GM12801 (cell line): ENCODE data around the gene CD14.

Experiments used
- CTCF ChIP-seq: IDR thresholded peaks from one replicate; pipeline ENCODE4 v1.5.1; 2011; ENCODE audit warnings: control low read depth; ENCODE audit not compliant: insufficient read length; ENCODE audit errors: extremely low read depth

CD14 gene

GRCh38 chr5:140639148-140639981, 6.4 kb upstream of the CD14 start, which contains the start of gene TMCO6:
TSS of gene TMCO6 (plus strand) at chr5:140639451. CDS start at chr5:140639528, 77 bp downstream.
- no peak for TF ChIP-seq CTCF

DNA sequence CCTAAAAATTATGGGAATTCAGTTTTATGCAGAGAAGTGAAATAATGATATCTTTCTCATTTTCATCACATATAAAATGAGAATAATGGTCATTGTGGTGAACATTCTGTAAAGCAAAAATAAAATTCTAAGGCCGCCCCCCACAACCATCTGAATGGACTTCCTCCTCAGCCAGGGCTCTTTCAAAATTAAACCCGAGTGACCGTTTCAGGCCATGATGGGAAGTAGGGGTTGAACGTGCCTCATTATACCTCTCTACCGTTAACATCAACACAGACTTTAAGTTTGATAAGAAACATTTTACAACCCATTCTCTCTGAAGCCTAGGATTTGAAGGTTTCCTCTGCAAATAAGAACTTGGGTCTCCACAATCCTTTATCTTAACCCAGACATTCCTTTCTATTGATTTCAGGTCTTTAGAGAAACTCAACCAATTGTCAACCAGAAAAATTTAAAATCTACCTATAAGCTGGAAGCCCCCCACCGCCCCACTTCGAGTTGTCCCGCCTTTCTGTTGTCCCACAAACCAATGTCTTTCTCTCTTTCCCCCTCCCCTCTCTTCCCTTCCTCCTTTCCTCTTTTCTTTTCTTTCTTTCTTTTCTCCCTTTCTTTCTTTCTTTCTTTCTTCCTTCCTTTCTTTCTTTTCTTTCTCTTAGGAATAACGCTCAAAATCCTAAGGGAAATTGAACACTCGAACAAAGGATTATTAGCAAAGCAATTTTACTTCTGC, 4.6 kb upstream of the CD14 start:
- TF ChIP-seq CTCF = no peak

DNA sequence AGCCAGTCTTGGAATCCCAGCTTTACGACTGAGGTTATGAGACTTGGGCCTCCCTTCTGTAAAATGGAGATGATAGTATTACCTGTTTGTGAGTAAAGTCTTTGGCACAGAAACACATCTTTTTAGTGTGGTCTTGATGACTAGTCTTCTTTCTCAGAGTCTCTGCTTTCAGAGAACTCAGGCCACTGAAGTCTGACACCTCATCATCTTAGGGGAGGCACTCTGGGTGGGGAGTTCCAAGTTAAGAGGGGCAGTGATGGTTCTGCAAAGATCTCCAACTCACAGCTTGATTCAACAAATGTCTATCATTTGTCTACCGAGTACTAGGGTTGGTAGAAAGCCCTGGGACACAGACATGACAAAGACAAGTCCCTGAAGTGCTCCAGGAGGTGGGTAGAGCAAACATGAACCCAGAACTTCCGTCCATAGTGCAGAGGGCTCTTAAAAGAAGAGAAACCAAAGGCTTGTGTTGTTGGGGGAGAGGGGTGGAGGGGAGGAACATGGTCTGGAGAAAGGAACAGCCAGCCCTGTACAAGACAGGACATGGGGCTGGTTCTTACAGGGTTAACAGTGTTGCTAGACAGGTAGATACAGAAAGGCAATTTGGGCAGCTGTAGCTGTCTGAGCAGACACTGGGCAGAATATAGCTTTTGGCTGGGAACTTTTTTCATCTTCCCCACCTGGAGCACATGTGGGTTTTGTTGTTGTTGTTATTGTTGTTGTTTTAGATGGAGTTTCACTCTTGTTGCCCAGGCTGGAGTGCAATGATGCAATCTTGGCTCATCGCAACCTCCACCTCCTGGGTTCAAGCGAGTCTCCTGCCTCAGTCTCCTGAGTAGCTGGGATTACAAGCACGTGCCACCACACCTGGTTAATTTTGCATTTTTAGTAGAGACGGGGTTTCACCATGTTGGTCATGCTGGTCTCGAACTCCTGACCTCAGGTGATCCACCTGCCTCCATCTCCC, 2.6 kb upstream of the CD14 start:
- TF ChIP-seq CTCF = no peak

- no peak for TF ChIP-seq CTCF
These were observed 1.1 kb upstream of the CD14 start for GRCh38 chr5:140634103-140634502.

- no peak for TF ChIP-seq CTCF
These were observed 526 bp upstream of the CD14 start for GRCh38 chr5:140633501-140633900.

- no peak for TF ChIP-seq CTCF
These were observed 482 bp downstream of the CD14 start for GRCh38 chr5:140632366-140633020.
